ENCODE data around the gene PPIL4. TPM values are rescaled to one million over a fixed set of nuclear protein-coding genes. Genes with fewer than 3 reads are reported as not detected.

The PPIL4 gene
- total and polyA plus RNA-seq, 2 experiments from 2014 or later, result 35.1 to 47.3 TPM

GRCh38 chr6:149500096-149500495 lies 45.7 kb downstream of the PPIL4 start (continued):
- TF ChIP-seq ETS1 (IDR thresholded peaks at IDR 0.05), result no peak
- no peak for TF ChIP-seq ZNF331 (CRISPR knock-in tag; IDR thresholded peaks at IDR 0.05; ENCODE audit: low read depth)
- no peak for TF ChIP-seq JUNB (IDR thresholded peaks at IDR 0.05; ENCODE audit: unreplicated experiment)
- no peak for TF ChIP-seq ZNF114 (CRISPR knock-in tag; IDR thresholded peaks at IDR 0.05)
- TF ChIP-seq EZH2 (IDR thresholded peaks at IDR 0.05; ENCODE audit: low read depth, unreplicated experiment), result no peak

- H3K4me3 Mint-ChIP-seq, result no peak overlapping the region
- H3K36me3 Mint-ChIP-seq (ENCODE audit: low read depth), result no peaks in the 10 kb centered on the region
- no peak for DNase-seq (ENCODE audit: low spot score)
- no peak overlapping the region for H2AFZ ChIP-seq
- H3K27ac Mint-ChIP-seq, result no peak overlapping the region
- no peaks in the 10 kb centered on the region for H3K36me3 ChIP-seq (ENCODE audit: insufficient read depth)
- H3K27ac ChIP-seq (ENCODE audit: low read depth), result no peak overlapping the region
- H3K4me1 ChIP-seq (ENCODE audit: insufficient read depth), result no peaks in the 10 kb centered on the region
- H3K4me3 ChIP-seq, result no peak overlapping the region
- no peaks in the 10 kb centered on the region for H3K27me3 ChIP-seq (ENCODE audit: insufficient read depth)
- peaks cover 8% of the 10 kb centered on the region; the same call in 2 of the 3 replicates for H3K4me1 Mint-ChIP-seq
- ATAC-seq, result no peak
- H4K20me1 ChIP-seq (replicated peaks; ENCODE audit: insufficient read depth), result no peaks in the 10 kb centered on the region
- no peaks in the 10 kb centered on the region for H3K9me2 ChIP-seq (ENCODE audit: insufficient read depth)
- no peaks in the 10 kb centered on the region for H3F3A ChIP-seq (replicated peaks; ENCODE audit: low read depth)
- no peaks in the 10 kb centered on the region for H3K79me2 ChIP-seq (replicated peaks; ENCODE audit: insufficient read depth)
- peaks cover 2% of the 10 kb centered on the region for H3K27me3 Mint-ChIP-seq (ENCODE audit: insufficient read depth, low read depth, poor library complexity)
- H3K9me3 Mint-ChIP-seq, result no peaks in the 10 kb centered on the region; the same call in 2 of the 3 replicates
- no peak overlapping the region for H3K4me2 ChIP-seq
- TF ChIP-seq ZNF114 (CRISPR knock-in tag; IDR thresholded peaks at IDR 0.05), result no peak
- no peak for TF ChIP-seq ETS1 (IDR thresholded peaks at IDR 0.05)
- no peak for TF ChIP-seq STAT1 (IDR thresholded peaks at IDR 0.05; ENCODE audit: unreplicated experiment)
- no peak for TF ChIP-seq EZH2 (IDR thresholded peaks at IDR 0.05; ENCODE audit: low read depth, unreplicated experiment)
- TF ChIP-seq JUNB (IDR thresholded peaks at IDR 0.05; ENCODE audit: unreplicated experiment), result no peak
- no peak for TF ChIP-seq ZNF331 (CRISPR knock-in tag; IDR thresholded peaks at IDR 0.05; ENCODE audit: low read depth)
- no peak for TF ChIP-seq EZH2phosphoT487 (IDR thresholded peaks at IDR 0.05; ENCODE audit: unreplicated experiment)
- no peak for TF ChIP-seq NANOG (IDR thresholded peaks at IDR 0.05; ENCODE audit: borderline replicate concordance)
- no peak for TF ChIP-seq POLR2AphosphoS5 (IDR thresholded peaks at IDR 0.05; ENCODE audit: low read depth)
- no peak for TF ChIP-seq CREB1 (CRISPR knock-in tag; IDR thresholded peaks at IDR 0.05; ENCODE audit: low read depth)
- no peak for TF ChIP-seq ZNF462 (CRISPR knock-in tag; IDR thresholded peaks at IDR 0.05)
- TF ChIP-seq REST (IDR thresholded peaks at IDR 0.05; ENCODE audit: unreplicated experiment), result no peak
Measured at GRCh38 chr6:149499066-149499465, 46.8 kb downstream of the PPIL4 start.

All from GM23338 (cell line).